Aortic smooth muscle cell (primary cell): ENCODE results near the gene ARMCX4. TPM values are rescaled to one million over a fixed set of nuclear protein-coding genes. Genes with fewer than 3 reads are reported as not detected.

Source experiments
- total RNA-seq: library from RNA; depleted of rRNA; stranded (reverse); fragments of >200 nt; gene quantifications from 2 replicates; pipeline ENCODE4 v1.2.3, GENCODE V29; 2014

The ARMCX4 gene
- 3.7 and 4.4 TPM in 2 replicates for total RNA-seq

GRCh38 chrX:101485212-101485949, at the start of gene ARMCX4:
Gene ARMCX4, plus strand, starts transcription at chrX:101485456. Its CDS starts 3,134 bp downstream, at chrX:101488590.

Other genes starting within 250 kb of the ARMCX4 start
- gene TAF7L, start 194.1 kb upstream of the ARMCX4 start, total RNA-seq = 0.25 and 0.26 TPM in 2 replicates
- 2.8 and 2.9 TPM in 2 replicates for gene TIMM8A, start 136.7 kb upstream of the ARMCX4 start, total RNA-seq
- gene BTK, start 99.3 kb upstream of the ARMCX4 start, total RNA-seq = not detected in 2 replicates
- gene RPL36A, start 94.4 kb upstream of the ARMCX4 start, total RNA-seq = 603 and 776 TPM in 2 replicates
- 26.1 and 27.6 TPM in 2 replicates for gene GLA, start 77.5 kb upstream of the ARMCX4 start, total RNA-seq
- gene HNRNPH2, start 77.2 kb upstream of the ARMCX4 start, total RNA-seq = 120 and 121 TPM in 2 replicates
- 64.3 and 75.3 TPM in 2 replicates for gene ARMCX1, start 65.1 kb downstream of the ARMCX4 start, total RNA-seq
- gene ARMCX6, start 132.5 kb downstream of the ARMCX4 start, total RNA-seq = 41.0 and 47.9 TPM in 2 replicates
- gene ARMCX3, start 137.7 kb downstream of the ARMCX4 start, total RNA-seq = 96.0 and 108 TPM in 2 replicates
- 62.1 and 95.6 TPM in 2 replicates for gene ARMCX2, start 174.4 kb downstream of the ARMCX4 start, total RNA-seq